IMR-90 (cell line): ENCODE measurements around the gene BHLHE23. TPM values are rescaled to one million over a fixed set of nuclear protein-coding genes. Genes with fewer than 3 reads are reported as not detected.

ENCODE experiments used
- ATAC-seq: fragments of 200-7000 bp; cut with Tn5 transposase; 2 replicates; pipeline ENCODE4 v1.9.1; 2020; ENCODE audit warnings: low read depth, mild to moderate bottlenecking, moderate library complexity
- BruUV-seq: library from RNA; stranded (reverse); fragments of 400-500 nt; replicated peaks from 2 replicates; lab custom pipeline; 2021; lab: Mats Ljungman, UMichigan
- CTCF ChIA-PET: fragments of 300-600 bp; formaldehyde crosslinking; extraction: SDS; loops from one replicate; lab custom pipeline; 2021; ENCODE audit warnings: antibody characterized with exemption; lab: Yijun Ruan, JAX
- POLR2A ChIA-PET: fragments of 300-600 bp; sonication (Branson Sonifier 250); formaldehyde crosslinking; loops from one replicate; lab custom pipeline; 2022; ENCODE audit warnings: antibody characterized with exemption; ENCODE audit not compliant: unreplicated experiment; lab: Charles Lee
- DNase-seq: peaks from one replicate; pipeline ENCODE4 v3.0.0; 2013
- H2AFZ ChIP-seq: replicated peaks from 2 replicates; pipeline ENCODE3; 2013; ENCODE audit warnings: low read length, mild to moderate bottlenecking; ENCODE audit not compliant: poor library complexity
- H2AK5ac ChIP-seq: 2 replicates; pipeline ENCODE4 v1.6.1; 2013; ENCODE audit warnings: low read depth, low read length, inconsistent platforms
- H2AK9ac ChIP-seq: replicated peaks from 2 replicates; pipeline ENCODE3; 2013; ENCODE audit warnings: mild to moderate bottlenecking, low read depth, low read length, moderate library complexity; ENCODE audit not compliant: poor library complexity
- H2BK120ac ChIP-seq: 2 replicates; pipeline ENCODE4 v1.6.1; 2013; ENCODE audit warnings: low read depth, low read length, inconsistent platforms
- H2BK15ac ChIP-seq: 3 replicates; pipeline ENCODE4 v1.6.1; 2013; ENCODE audit warnings: low read depth, low read length, inconsistent platforms
- H2BK20ac ChIP-seq: 2 replicates; pipeline ENCODE4 v1.6.1; 2013; ENCODE audit warnings: low read depth, mild to moderate bottlenecking, inconsistent platforms, low read length, moderate library complexity
- H2BK5ac ChIP-seq: 2 replicates; pipeline ENCODE4 v1.6.1; 2013; ENCODE audit warnings: mild to moderate bottlenecking, low read depth, low read length, inconsistent platforms; ENCODE audit not compliant: poor library complexity, severe bottlenecking
- H3K14ac ChIP-seq: replicated peaks from 2 replicates; pipeline ENCODE4 v1.6.1; 2013; ENCODE audit warnings: low read depth, low read length, inconsistent platforms
- H3K18ac ChIP-seq: 2 replicates; pipeline ENCODE4 v1.6.1; 2013; ENCODE audit warnings: low read depth, low read length, control low read depth
- H3K23ac ChIP-seq: 2 replicates; pipeline ENCODE4 v1.6.1; 2013; ENCODE audit warnings: low read depth, low read length, inconsistent platforms
- H3K27ac ChIP-seq: 2 replicates; pipeline ENCODE4 v1.5.1; 2013; ENCODE audit warnings: mild to moderate bottlenecking, control low read depth, low read length; ENCODE audit not compliant: insufficient read depth
- H3K27me3 ChIP-seq: 2 replicates; pipeline ENCODE4 v1.6.1; 2013; ENCODE audit warnings: low read length; ENCODE audit not compliant: control insufficient read depth, insufficient read depth
- H3K36me3 ChIP-seq: 2 replicates; pipeline ENCODE4 v1.6.1; 2013; ENCODE audit warnings: low read length, mixed read lengths; ENCODE audit not compliant: control insufficient read depth, insufficient read depth
- H3K4ac ChIP-seq: 2 replicates; pipeline ENCODE4 v1.6.1; 2013; ENCODE audit warnings: low read depth, low read length, inconsistent platforms
- H3K4me1 ChIP-seq: 2 replicates; pipeline ENCODE4 v1.6.1; 2013; ENCODE audit warnings: low read length, mixed read lengths; ENCODE audit not compliant: control insufficient read depth, insufficient read depth
- H3K4me2 ChIP-seq: 2 replicates; pipeline ENCODE4 v1.6.1; 2013; ENCODE audit warnings: low read depth, mild to moderate bottlenecking, control low read depth, low read length, moderate library complexity
- H3K4me3 ChIP-seq: 2 replicates; pipeline ENCODE4 v1.5.1; 2013; ENCODE audit warnings: low read depth, mild to moderate bottlenecking, control low read depth, low read length, moderate library complexity; ENCODE audit not compliant: insufficient read depth
- H3K56ac ChIP-seq: 2 replicates; pipeline ENCODE4 v1.6.1; 2013; ENCODE audit warnings: low read length, inconsistent platforms; ENCODE audit not compliant: insufficient read depth; ENCODE audit errors: extremely low read depth
- H3K79me1 ChIP-seq, 2 experiments: 2 replicates each; pipeline ENCODE4 v1.6.1; 2013; ENCODE audit warnings: low read length in 2 of 2, inconsistent platforms in 1 of 2, low read depth in 1 of 2
- H3K9ac ChIP-seq: 2 replicates; pipeline ENCODE4 v1.6.1; 2013; ENCODE audit warnings: low read depth, low read length, control low read depth
- H3K9me1 ChIP-seq: 2 replicates; pipeline ENCODE4 v1.6.1; 2013; ENCODE audit warnings: low read length, inconsistent platforms; ENCODE audit not compliant: insufficient read depth
- H3K9me3 ChIP-seq: 2 replicates; pipeline ENCODE4 v1.6.1; 2013; ENCODE audit warnings: low read length; ENCODE audit not compliant: control insufficient read depth, insufficient read depth
- H4K20me1 ChIP-seq: 2 replicates; pipeline ENCODE4 v1.6.1; 2013; ENCODE audit warnings: low read length, inconsistent platforms; ENCODE audit not compliant: insufficient read depth
- H4K5ac ChIP-seq: 2 replicates; pipeline ENCODE4 v1.6.1; 2013; ENCODE audit warnings: mild to moderate bottlenecking, low read depth, low read length, control low read depth
- H4K8ac ChIP-seq, 2 experiments: 2 replicates each; pipeline ENCODE4 v1.6.1; 2013; ENCODE audit warnings: low read depth in 2 of 2, low read length in 2 of 2, control low read depth in 1 of 2, inconsistent platforms in 1 of 2
- H4K91ac ChIP-seq: 2 replicates; pipeline ENCODE4 v1.6.1; 2013; ENCODE audit warnings: low read depth, low read length, inconsistent platforms; ENCODE audit not compliant: insufficient read depth
- MAFK ChIP-seq: IDR thresholded peaks from 2 replicates; pipeline ENCODE4 v1.6.1; 2012; ENCODE audit warnings: low read depth, low read length, improper control_type of control experiment
- NFE2L2 ChIP-seq: fragments of 150-350 bp; IDR thresholded peaks from 2 replicates; pipeline ENCODE4 v1.6.1; 2016; ENCODE audit warnings: low read depth, mild to moderate bottlenecking, low read length
- WGBS, 2 experiments: methylation state at CpG; one replicate each; pipeline versions ENCODE4 v1.1.5 to v1.1.7; 2013; ENCODE audit warnings: missing lambda C conversion rate in 2 of 2; ENCODE audit not compliant: insufficient read length in 1 of 2; ENCODE audit errors: extremely low coverage in 2 of 2; 5-methylcytosine and 5-hydroxymethylcytosine counted together
- dilution Hi-C: fragments of 300-500 bp; cut with HindIII; formaldehyde crosslinking; loops from one replicate; pipeline ENCODE4 v1.14.3; 2018; ENCODE audit warnings: low sequenced_read_pairs; ENCODE audit not compliant: unreplicated experiment
- in situ Hi-C: fragments of 300-500 bp; cut with MboI; formaldehyde crosslinking; loops from 3 replicates; pipeline ENCODE4 v1.14.3; 2019; ENCODE audit warnings: low sequenced_read_pairs, inconsistent platforms, mixed read lengths
- intact Hi-C: fragments of 100-400 bp; cut with micrococcal nuclease; formaldehyde crosslinking; loops from 2 replicates; pipeline ENCODE4 v1.10.0; 2022
- polyA plus RNA-seq, 3 experiments: library from polyadenylated mRNA; depleted of rRNA; stranded (reverse); fragments of >200 nt; gene quantifications; 2 replicates each; pipeline ENCODE4 v1.2.3, GENCODE V29; 2012; ENCODE audit warnings: low replicate concordance in 1 of 3
- total RNA-seq: library from RNA; depleted of rRNA; stranded (reverse); fragments of >200 nt; gene quantifications from 2 replicates; pipeline ENCODE4 v1.2.3, GENCODE V29; 2012

BHLHE23 gene
- total and polyA plus RNA-seq, 2 of the 4 experiments (the other 2 are of a cell fraction): not detected

DNA sequence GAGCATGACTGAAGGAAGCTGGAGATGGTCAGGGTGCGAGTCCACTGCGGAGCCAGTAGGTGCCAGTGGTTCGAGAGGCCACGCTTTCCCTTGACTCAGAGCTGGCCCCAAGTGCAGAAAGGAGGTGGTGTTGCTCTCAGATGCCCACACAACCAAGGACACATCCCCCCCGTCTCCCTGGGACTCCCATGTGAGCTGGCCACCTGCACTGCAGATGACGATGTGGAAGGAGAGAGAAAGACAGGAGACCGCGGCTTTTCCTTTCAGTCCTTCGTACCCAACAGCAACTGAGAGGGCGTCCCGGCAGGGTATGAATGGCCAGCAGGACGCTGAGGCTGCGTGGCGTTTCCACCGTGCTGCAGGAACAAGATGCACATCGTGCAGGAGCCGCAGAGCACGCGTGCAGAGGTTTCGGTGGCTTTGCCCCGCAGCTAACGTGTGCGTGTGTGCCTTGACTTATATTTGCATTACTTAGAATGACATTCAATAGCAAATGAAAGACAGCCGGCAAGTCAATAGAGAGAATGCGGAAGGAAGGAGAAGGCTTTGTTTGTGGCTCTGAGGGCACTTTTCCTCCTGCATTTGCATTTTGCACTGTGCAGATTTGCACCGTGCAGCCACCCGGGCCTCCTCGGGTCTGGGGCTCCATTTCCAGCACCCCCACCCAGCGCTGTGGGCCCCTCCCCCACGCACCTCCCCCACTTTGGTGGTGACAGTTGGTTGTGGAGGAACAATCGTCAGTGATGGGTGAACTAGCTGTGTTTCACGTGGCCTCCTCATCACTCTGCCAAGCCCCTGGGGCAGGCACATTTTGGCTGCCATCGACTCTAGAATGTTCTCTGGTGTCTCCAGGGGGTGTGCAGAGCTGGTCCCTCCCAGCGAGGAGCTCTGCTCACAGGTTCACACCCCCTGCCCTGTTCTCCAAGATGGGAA, 26.4 kb upstream of the BHLHE23 start:
- peak; percentile 44; the same call in 1 of the 2 replicates for ATAC-seq
- CTCF ChIA-PET: no interaction called here

More for the DNA sequence above, 26.4 kb upstream of the BHLHE23 start:
- Histone ChIP-seq H4K91ac (no peak overlapping the region), H3K9me3 (no peaks in the 10 kb centered on the region), H3K4me3 (no peak overlapping the region), H3K4me2 (peak overlapping the region; percentile 29; the same call in 1 of the 2 replicates), H3K9ac (no peak overlapping the region), H3K18ac (no peak overlapping the region), H4K20me1 (no peaks in the 10 kb centered on the region; the same call in 1 of the 2 replicates), H2BK5ac (no peak overlapping the region), H2AK9ac (no peak overlapping the region), H3K9me1 (no peaks in the 10 kb centered on the region), H3K36me3 (no peaks in the 10 kb centered on the region), H3K56ac (no peak overlapping the region), H3K27me3 (peaks cover 49% of the 10 kb centered on the region), H3K23ac (no peak overlapping the region), H2AFZ (peak overlapping the region; percentile 37), H3K4ac (no peak overlapping the region), H3K79me1 (no peaks in the 10 kb centered on the region), H2AK5ac (no peak overlapping the region), H2BK15ac (no peak overlapping the region), H2BK20ac (no peak overlapping the region), H4K8ac (no peak overlapping the region), H4K5ac (no peak overlapping the region), H3K14ac (no peak overlapping the region), H3K4me1 (no peaks in the 10 kb centered on the region), H3K27ac (no peak overlapping the region), H2BK120ac (no peak overlapping the region)
- WGBS, 2 experiments: 5% methylated on average over 7 of the region's 34 CpGs; no CpG with 5 or more reads in 1 of the 2 experiments
- TF ChIP-seq NFE2L2 (no peak), MAFK (no peak)
- no TSS peak for BruUV-seq
- dilution Hi-C loops (no loop called here), in situ Hi-C loops (no loop called here), intact Hi-C loops (no loop called here)
- DNase-seq: no peak
- POLR2A ChIA-PET: no interaction called here
